HG02678 (cell line): ENCODE measurements around the gene ARHGEF26.

Experiments used
- ATAC-seq: cut with Tn5 transposase; IDR thresholded peaks from one replicate; pipeline ENCODE4 v1.9.1; 2021; ENCODE audit warnings: mild to moderate bottlenecking, moderate library complexity; ENCODE audit not compliant: unreplicated experiment

Gene ARHGEF26

DNA sequence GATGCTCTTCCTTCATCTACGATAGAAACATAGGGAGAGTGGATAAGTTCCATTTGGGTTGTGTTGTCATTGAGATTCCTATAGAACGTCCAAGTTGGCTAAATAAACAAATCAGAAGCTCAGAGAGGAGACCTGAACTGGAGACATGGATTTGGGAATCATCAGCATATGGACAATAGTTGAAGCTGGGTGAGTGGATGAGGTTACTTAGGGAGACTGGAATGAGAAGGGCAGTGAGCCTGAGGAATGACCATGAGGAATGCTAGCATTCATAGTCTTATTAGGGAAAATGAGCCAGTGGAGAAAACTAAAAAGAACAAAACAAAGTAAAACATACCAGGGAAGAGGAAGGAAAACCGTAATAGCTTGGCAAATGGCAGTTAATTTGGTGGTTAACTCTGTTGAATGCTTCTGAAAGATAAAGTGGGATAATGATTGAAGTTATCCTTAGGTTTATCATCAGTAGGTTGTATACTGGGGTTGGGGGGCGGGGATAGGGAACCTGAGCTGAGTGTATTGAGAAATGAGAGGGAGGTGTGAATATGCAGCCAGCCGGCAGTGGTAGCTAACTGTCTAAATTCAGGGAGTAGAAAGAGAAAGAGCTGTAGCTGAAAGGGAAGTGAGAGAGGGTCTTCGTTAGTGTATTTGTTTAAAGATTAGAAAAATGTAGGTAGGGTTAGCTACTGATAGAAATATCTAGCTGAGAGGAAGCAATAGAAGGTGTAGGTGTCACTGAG, 74.6 kb downstream of the ARHGEF26 start:
- no peak for ATAC-seq

DNA sequence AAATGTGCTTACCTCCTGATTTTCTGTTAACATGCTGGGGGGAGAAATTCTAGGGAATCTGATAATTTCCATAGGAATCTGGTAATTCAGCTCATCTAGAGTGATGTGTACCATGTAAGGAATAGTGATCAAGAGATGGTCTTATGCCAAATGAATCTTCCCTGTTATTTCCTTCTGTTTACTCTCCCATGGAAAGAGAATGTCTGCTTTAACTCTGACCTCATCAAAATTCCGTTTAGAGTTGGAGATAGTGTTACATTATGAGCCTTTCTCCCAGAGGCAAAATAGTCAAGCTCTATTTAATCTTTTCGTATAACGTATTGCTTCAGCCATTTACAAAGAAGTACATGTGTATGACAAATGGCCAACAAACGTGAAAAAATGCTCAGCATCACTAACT, 76.6 kb downstream of the ARHGEF26 start:
- ATAC-seq = no peak

DNA sequence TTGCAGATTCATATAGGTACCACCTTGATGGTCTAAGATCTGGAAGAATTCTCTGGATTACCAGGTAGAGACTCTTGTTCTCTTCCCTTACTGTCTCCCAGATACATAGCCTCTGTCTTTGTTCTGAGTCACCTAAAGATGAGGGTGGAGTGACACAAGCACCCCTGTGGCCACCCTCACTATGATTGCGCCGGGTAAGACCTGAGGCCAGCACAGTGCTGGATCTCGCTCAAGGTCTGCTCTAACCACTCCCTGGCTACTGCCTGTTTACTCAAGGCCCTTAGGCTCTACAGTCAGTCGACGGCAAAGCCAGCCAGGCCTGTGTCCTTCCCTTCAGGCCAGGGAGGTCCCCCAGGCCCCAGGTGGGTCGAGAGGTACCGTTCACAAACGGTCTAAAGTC, 88.3 kb downstream of the ARHGEF26 start:
- ATAC-seq = no peak

DNA sequence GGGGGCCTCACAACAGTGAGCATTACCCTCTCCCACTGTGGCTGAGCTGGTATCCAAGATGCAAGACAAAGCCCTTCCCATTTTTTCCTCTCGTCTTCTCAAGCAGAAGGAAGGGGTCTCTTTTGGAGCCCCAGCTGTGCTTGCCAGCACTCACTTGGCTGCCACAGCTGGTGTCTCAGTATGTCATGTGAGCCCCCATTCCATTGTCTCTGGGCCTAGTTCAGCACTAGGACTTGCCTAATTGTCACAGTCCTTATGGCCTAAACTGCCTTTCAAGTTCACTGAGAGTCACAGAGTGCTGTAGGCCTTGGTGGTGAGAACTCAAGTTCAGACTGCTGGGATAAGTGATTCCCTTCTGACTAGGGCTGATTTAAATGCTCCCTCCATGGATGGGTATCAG, 89.8 kb downstream of the ARHGEF26 start:
- no peak for ATAC-seq

DNA sequence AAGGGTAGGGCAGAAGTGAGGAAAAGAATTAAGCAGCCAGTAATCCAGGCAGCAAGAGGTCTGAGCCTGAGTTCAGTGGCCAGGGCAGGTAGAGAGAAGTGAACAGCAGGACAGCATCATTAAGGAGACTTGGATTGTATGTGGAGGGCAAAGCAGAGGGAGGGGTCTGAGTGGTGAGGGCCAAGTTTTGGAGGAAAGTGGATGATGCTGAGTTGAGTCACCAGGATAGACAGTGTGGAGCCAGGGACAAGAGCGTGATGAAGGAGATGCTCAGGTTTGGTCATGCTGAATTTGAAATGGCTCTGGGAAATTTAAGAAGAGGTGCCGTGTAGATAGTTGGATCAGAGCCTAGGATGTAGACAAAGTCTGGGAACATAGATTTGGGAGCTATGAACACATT, 93.1 kb downstream of the ARHGEF26 start:
- ATAC-seq = no peak

DNA sequence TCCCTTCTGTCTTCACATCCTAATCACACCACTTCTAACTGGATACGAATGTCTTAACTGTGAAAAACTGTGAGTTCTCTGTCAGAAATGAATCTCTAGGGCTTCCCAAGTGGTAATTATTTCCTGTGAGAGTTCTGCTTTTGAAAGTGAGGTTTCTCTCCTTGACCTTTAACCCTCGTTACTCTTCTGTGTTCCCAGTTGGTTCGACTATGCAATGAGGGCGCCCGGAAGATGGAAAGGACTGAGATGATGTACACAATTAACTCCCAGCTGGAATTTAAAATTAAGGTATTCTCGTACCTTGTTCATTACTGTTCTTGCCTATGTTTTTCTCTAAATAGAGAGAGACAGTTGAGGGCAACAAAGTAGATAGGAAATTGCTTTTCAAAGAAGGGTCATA, 96.5 kb downstream of the ARHGEF26 start:
- ATAC-seq = no peak

DNA sequence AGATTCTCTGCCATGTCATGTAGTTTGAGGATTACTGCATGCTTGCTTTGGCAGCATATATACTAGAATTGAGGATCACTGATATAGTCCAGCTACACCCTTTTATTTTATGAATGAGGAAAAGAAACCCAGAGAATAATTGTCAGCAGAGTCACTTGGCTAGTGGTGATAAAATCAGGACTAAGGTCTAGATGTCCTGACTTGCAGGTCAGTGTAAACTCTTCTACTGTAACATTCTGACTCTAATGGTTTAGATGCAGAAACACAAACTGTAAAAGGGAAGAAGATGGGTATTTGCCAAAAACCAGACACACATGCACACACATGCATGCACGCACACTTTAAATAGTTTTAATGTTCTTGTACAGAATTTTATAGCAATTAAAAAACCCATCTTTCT, 97.5 kb downstream of the ARHGEF26 start:
- no peak for ATAC-seq

DNA sequence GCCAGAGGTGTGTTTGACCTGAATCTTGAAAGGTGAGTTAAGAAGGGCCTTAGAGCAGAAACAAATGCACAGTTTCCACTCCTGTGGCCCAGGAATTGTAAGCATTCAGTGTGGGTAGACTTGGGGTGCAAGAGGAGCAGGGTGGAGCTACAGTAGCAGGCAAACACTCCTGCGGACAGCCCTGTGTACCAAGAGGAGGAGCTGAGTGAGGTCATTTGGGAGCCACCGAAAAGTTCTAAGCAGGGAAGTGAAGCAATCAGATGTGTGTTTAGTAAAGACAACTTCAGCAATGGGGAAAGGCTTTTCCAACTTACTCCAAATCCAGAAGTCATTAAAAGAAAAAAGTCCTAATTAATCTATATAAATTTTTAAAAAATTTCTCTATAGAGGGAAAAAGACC, 99.3 kb downstream of the ARHGEF26 start:
- no peak for ATAC-seq

DNA sequence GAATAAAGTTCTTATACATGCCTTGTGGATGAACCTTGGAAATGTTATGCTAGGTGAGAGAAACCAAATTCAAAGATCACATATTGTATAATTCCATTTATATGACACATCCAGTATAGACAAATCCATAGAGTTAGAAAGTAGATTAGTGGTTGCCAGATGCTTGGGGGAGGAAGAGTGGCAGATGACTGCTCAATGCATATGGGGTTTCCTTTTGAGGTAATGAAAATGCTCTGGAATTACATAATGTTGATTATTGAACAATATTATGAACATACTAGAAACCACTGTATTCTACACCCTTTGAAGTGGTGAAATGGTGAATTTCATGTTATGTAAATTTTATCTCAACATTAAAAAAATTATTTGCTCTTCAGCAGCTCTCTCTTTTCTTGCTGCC, 102.3 kb downstream of the ARHGEF26 start:
- no peak for ATAC-seq

DNA sequence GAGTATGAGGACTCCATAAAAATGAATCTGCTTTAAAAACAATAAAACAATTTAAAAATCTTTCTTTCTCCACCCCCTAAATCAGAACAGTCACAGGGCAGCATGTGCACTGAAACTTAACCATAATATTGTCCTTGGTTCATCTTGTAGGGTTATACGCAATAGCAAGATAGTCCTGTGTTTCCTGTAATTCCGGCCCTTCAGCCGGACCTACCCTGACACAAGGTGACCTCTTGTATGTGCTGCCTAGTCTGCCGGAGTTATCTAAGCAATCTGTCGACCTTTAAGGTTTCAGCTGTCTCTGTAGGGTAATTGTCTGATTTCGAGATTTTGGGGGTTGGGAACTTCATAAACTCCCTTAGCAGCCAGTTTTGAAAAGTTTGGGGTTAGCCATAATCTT, 103.2 kb downstream of the ARHGEF26 start:
- ATAC-seq = no peak

DNA sequence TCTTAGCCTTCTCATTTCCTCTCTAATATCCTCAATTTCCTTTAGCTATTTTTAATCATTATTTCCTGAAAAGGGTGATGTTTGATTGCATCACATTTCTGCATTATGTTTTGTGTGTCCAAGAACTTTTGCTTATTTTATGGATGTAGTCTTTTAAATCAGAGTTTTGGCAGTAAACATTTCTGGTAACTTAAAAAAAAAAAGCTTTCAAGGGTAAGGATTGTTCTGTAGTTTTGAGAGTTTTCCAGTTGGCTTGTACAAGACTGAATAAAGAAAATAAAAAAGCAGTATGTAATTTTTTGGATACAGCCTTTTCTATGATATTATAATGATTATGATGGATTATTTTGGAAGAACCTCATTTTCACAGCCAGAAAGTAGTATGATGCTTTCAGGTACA, 103.7 kb downstream of the ARHGEF26 start:
- ATAC-seq = no peak

DNA sequence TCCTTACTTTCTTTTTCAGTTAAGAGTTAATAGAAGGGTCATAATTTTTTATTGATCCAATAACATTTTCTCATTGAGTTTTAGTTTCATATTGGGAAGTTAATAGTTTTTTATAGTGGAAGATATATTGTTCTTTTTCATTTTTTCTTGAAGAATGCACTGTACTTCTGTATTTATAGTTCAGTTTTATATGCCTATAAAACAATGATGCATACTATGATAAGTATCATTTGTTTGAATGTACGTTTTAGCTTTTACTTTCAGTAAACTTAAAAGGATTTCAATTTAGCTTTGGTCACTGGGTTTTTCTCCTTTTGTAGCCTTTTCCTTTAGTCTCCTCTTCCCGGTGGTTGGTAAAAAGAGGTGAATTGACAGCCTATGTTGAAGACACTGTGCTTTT, 104.3 kb downstream of the ARHGEF26 start:
- no peak for ATAC-seq

DNA sequence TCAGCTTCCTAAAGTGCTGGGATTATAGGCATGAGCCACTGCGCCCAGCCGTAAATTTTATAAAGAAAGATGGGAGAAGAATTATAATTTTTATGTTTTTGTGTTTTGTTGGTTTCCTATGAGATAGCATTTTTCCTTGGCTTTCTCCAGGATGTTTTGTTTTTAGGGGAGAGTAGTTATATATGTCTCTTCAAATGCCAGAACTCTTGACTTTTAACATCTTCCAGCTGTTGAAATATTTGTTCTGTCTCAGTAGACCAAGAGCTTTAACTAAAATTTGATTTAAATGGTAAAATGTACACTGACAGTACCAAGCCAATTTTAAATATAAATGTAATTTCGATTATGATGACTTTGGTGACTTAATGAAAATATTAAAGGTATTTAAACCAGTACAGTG, 106.3 kb downstream of the ARHGEF26 start:
- ATAC-seq = no peak

DNA sequence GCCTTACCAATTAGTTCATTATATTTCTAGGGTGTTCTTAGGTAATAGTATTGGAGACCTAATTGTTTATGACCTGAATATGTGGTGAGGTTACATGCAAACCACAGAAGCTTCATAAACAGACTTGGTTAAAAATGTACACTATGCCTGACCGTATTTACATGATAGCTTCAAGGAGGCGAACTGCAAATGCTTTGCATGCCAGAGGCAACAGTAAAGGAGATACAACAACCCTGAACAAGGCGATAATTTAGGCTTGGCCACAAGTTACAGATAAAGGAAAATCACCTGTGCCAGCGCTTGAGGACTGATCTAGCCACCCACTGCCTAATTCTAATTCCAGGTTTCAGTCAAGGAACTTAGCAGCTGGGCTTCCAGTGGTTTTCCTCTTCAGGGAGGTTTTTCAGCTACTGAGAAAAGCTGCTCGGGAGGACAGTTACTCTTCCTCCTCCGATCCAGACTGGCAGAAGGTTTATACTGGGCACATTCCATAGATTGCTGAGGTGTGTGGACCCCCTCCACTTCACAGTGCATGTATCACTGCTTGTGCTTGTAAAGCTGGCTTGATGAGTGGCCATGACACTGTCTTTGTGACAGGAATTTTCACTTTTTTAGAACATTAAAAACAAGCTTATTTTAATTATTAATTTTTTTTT, 107.5 kb downstream of the ARHGEF26 start:
- ATAC-seq = no peak

DNA sequence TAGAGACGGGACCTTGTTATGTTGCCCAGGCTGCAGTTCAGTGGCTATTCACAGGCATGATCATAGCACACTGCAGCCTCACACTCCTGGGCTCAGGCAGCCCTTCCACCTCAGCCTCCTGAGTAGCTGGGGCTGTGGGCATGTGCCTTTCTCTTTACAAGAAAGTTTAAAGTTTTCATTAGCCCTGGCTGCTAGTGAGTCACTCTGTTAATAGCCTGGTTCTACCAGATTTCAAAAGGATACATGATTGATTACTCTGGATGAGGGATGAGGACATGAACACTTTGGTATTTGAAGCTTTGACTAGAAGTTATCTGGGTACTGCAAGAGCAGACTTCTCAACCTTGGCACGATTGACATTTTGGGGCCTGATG, 108.0 kb downstream of the ARHGEF26 start:
- ATAC-seq = no peak

DNA sequence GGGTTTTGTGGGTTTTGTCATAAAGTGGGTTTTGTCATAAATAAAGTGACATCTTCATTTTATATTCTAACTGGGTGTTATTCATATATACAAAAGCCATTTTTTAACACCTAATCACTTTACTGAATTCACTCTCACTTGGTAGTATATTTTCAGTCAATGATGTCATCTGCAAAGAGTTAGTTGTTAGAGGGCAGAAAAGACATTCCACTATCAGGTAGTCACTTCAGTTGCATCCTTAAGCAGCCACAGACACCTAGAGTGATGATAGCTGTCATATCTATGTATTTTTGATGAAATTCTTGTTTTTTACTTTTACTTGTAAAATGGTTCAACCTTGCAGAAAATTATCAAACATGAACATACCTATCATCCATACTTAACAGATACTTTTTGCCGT, 114.1 kb downstream of the ARHGEF26 start:
- ATAC-seq = no peak

DNA sequence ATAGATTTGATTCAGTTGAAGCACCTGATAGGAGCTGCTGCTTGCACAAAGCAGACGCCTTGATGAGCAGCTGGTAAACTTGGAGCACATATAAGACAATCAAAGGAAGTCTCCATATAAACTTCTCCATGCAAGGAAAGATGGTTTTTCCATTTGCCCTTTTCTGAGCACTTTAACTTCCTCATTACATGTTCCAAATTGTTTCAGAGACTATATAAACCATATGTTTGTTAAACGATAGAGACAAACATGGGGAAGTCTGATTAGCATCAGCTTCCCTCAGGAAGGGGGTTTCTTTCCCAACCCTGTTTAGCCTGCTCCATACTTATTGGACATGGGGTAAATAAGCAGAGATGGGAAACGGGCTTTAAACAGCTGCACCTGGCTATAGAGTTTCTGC, 115.1 kb downstream of the ARHGEF26 start:
- ATAC-seq = no peak

DNA sequence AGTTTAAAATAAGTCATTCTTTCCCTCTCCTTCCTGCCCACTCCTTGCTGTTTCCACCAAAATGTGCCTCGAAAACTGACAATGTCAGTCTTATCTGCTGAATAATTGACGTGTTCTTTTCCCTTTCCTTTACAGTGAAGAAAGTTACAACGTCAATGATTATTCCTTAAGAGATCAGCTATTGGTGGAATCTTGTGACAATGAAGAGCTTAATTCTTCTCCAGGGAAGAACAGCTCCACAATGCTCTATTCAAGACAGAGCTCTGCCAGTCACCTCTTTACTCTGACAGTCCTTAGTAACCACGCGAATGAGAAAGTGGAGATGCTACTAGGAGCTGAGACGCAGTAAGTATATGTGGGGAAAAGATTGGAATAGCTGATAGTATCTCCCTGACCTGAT, 119.0 kb downstream of the ARHGEF26 start:
- ATAC-seq = no peak

DNA sequence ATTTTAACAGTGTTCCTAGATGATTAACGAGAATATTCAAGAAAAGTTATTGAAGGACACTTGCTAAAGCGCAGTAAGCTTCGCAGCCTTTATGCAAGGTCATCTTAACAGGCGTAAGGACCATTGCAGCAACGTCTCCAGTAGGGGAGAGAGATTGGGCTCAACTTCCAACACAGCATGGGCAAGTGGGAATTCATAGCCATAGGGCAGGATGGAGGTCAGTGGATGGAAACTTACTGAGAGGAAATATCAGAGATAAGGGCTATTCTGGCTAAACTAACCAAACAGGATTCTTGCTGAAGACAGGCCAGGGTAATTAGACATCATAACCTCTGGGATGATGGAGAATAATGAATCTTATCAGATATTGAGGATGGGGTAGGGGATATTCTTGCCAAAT, 120.3 kb downstream of the ARHGEF26 start:
- no peak for ATAC-seq

DNA sequence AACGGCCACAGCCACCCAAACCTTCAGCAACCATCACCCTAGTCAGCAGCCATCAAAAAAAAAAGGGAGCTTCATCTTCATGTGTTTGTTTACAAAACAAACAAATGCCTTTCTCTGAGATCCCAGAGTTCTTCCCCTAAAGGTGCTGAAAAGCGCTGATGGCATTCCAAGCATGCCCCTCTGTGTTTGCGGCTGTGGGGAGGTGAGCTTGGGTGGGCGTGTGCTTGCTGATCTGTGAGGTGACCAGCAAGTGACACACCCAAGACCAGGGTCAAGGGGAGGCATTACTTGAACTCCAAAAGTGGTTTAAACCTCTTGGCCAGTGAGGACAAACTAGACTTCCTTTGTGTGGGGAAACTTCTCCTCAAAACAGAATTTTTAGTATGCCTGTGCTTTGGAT, 121.6 kb downstream of the ARHGEF26 start:
- no peak for ATAC-seq

DNA sequence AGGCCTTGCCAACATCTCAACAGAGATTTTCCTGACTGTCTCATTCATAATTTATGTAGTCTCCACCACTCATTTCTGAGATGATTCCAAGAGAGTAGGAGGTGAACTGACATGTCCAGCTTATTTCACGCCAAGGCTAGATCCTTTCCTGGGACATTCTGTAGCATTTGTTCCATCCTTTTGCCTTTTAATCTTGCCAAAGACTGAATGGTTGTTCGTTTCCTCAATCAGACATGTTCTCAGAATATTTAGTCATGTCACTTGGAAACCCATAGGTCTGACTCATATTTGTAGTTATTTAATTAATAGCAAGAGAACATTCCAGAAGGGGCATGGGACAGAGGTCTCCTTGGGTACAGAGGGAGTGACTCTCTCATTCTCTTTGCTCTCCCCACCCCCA, 122.2 kb downstream of the ARHGEF26 start:
- no peak for ATAC-seq

DNA sequence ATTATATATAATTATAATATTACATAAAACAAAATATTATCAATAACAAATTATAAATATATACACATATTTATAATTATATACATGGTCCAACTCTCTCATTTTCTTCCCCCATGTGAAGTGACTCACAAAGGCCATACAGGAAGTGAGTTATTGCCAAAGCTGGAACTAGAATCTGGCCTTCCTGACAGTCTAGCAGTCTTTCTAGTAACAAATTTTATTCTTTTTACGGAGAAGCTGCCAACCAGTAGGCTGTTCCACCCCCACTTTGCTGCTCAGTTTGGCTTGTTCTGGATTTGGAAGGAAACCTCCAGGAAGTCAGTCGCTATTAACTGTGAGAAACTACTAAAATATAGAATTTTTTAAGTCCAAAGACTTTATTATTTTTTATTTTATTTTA, 123.5 kb downstream of the ARHGEF26 start:
- no peak for ATAC-seq
